H1 (cell line): Measurements from ENCODE around the gene RAB40C. TPM values are rescaled to one million over a fixed set of nuclear protein-coding genes. Genes with fewer than 3 reads are reported as not detected.

Experiments used
- CTCF ChIA-PET: fragments of 300-600 bp; sonication (Branson Sonifier 250); formaldehyde crosslinking; loops from one replicate; lab custom pipeline; 2021; ENCODE audit not compliant: partially characterized antibody; lab: Charles Lee
- POLR2A ChIA-PET: fragments of 300-600 bp; sonication (Branson Sonifier 250); formaldehyde crosslinking; loops from one replicate; lab custom pipeline; 2021; ENCODE audit warnings: inconsistent platforms; ENCODE audit not compliant: partially characterized antibody; lab: Charles Lee
- DNase-seq, 2 experiments: peaks; one replicate each; pipeline versions ENCODE4 v3.0.0 to v3.0.0-alpha.2; 2010 to 2022; ENCODE audit warnings: low spot score in 2 of 2, low read depth in 1 of 2, mixed read lengths in 1 of 2
- FAIRE-seq: peaks from 2 replicates; lab custom pipeline; 2011; peaks lifted over from hg19 to GRCh38; lab: Jason Lieb, UNC
- H2AFZ ChIP-seq: 2 replicates; pipeline ENCODE4 v1.8.1; 2012; ENCODE audit warnings: low read length, inconsistent platforms
- H2AK5ac ChIP-seq: 2 replicates; pipeline ENCODE4 v1.6.1; 2013; ENCODE audit warnings: low read depth, low read length
- H2BK120ac ChIP-seq: replicated peaks from 2 replicates; pipeline ENCODE3; 2013; ENCODE audit warnings: low read depth, low read length, inconsistent platforms
- H2BK12ac ChIP-seq: 2 replicates; pipeline ENCODE4 v1.6.1; 2013; ENCODE audit warnings: low read depth, low read length
- H2BK15ac ChIP-seq: 2 replicates; pipeline ENCODE4 v1.6.1; 2013; ENCODE audit warnings: low read length
- H2BK20ac ChIP-seq: 2 replicates; pipeline ENCODE4 v1.6.1; 2013; ENCODE audit warnings: low read length
- H2BK5ac ChIP-seq: 2 replicates; pipeline ENCODE4 v1.6.1; 2013; ENCODE audit warnings: low read depth, low read length
- H3K14ac ChIP-seq: 2 replicates; pipeline ENCODE4 v1.6.1; 2013; ENCODE audit warnings: inconsistent platforms; ENCODE audit not compliant: insufficient read length
- H3K18ac ChIP-seq: 2 replicates; pipeline ENCODE4 v1.6.1; 2013; ENCODE audit warnings: low read length; ENCODE audit errors: extremely low read depth
- H3K23ac ChIP-seq: 2 replicates; pipeline ENCODE4 v1.6.1; 2013; ENCODE audit warnings: inconsistent platforms; ENCODE audit not compliant: insufficient read length
- H3K23me2 ChIP-seq: 2 replicates; pipeline ENCODE4 v1.6.1; 2013; ENCODE audit warnings: low read depth, low read length
- H3K27ac ChIP-seq: 2 replicates; pipeline ENCODE4 v1.6.1; 2011; ENCODE audit warnings: low read depth, low read length, inconsistent platforms
- H3K27me3 ChIP-seq, 4 experiments: replicated peaks in 1 of 4; 1 replicate in 1 of 4; 2 replicates in 3 of 4; pipeline versions ENCODE4 v1.6.1 to v1.8.1; 2011 to 2013; ENCODE audit warnings: low read length in 3 of 4, mild to moderate bottlenecking in 3 of 4, inconsistent platforms in 2 of 4, mixed read lengths in 2 of 4, moderate library complexity in 1 of 4; ENCODE audit not compliant: control insufficient read depth in 3 of 4, insufficient read depth in 3 of 4; ENCODE audit errors: extremely low read depth in 1 of 4
- H3K36me3 ChIP-seq, 4 experiments: 2 replicates each; pipeline versions ENCODE4 v1.6.1 to v1.8.1; 2011 to 2013; ENCODE audit warnings: mild to moderate bottlenecking in 4 of 4, low read length in 3 of 4, moderate library complexity in 2 of 4, control low read depth in 1 of 4, inconsistent platforms in 1 of 4; ENCODE audit not compliant: insufficient read depth in 4 of 4, control insufficient read depth in 2 of 4
- H3K4ac ChIP-seq: replicated peaks from 2 replicates; pipeline ENCODE3; 2013; ENCODE audit warnings: low read length, low read depth, mixed read lengths, inconsistent platforms; ENCODE audit not compliant: insufficient read length
- H3K4me1 ChIP-seq, 4 experiments: replicated peaks in 1 of 4; 1 replicate in 1 of 4; 2 replicates in 3 of 4; pipeline versions ENCODE4 v1.6.1 to v1.8.1; 2011 to 2013; ENCODE audit warnings: low read length in 3 of 4, inconsistent platforms in 2 of 4, mixed read lengths in 1 of 4; ENCODE audit not compliant: insufficient read depth in 4 of 4, control insufficient read depth in 3 of 4
- H3K4me2 ChIP-seq, 2 experiments: 2 replicates each; pipeline versions ENCODE4 v1.6.1 to v1.8.1; 2011 to 2013; ENCODE audit warnings: low read depth in 2 of 2, low read length in 2 of 2, control low read depth in 1 of 2, inconsistent platforms in 1 of 2, mild to moderate bottlenecking in 1 of 2; ENCODE audit not compliant: insufficient read depth in 1 of 2
- H3K4me3 ChIP-seq, 4 experiments: fragments of 200-600, 300-600 bp in 1 of 4; sonication (generic), shearing (Covaris generic), sonication (Bioruptor Twin) in 1 of 4; 2 replicates each; pipeline versions ENCODE4 v1.5.1 to v1.8.1; 2011 to 2016; ENCODE audit warnings: low read length in 4 of 4, low read depth in 3 of 4, control low read depth in 2 of 4, inconsistent platforms in 2 of 4, mild to moderate bottlenecking in 2 of 4, mixed read lengths in 1 of 4, moderate library complexity in 1 of 4; ENCODE audit not compliant: insufficient read depth in 2 of 4; ENCODE audit errors: extremely low read depth in 1 of 4
- H3K56ac ChIP-seq: replicated peaks from 2 replicates; pipeline ENCODE3; 2013; ENCODE audit warnings: low read depth, mild to moderate bottlenecking, mixed read lengths, low read length, inconsistent platforms; ENCODE audit not compliant: insufficient read length
- H3K79me1 ChIP-seq: 2 replicates; pipeline ENCODE4 v1.6.1; 2013; ENCODE audit warnings: low read depth, low read length, control low read depth
- H3K79me2 ChIP-seq, 2 experiments: 2 replicates each; pipeline versions ENCODE4 v1.6.1 to v1.8.1; 2012 to 2013; ENCODE audit warnings: low read length in 2 of 2, mild to moderate bottlenecking in 2 of 2, inconsistent platforms in 1 of 2; ENCODE audit not compliant: insufficient read depth in 2 of 2, control insufficient read depth in 1 of 2
- H3K9ac ChIP-seq, 4 experiments: replicated peaks in 1 of 4; 1 replicate in 1 of 4; 2 replicates in 3 of 4; pipeline versions ENCODE4 v1.6.1 to v1.8.1; 2011 to 2013; ENCODE audit warnings: low read depth in 3 of 4, low read length in 3 of 4, control low read depth in 2 of 4, mild to moderate bottlenecking in 2 of 4, moderate library complexity in 2 of 4, inconsistent platforms in 1 of 4; ENCODE audit errors: extremely low read depth in 1 of 4
- H3K9me3 ChIP-seq, 2 experiments: 2 replicates each; pipeline versions ENCODE4 v1.6.1 to v1.8.1; 2012 to 2013; ENCODE audit warnings: mild to moderate bottlenecking in 2 of 2, moderate library complexity in 2 of 2, control low read depth in 1 of 2, inconsistent platforms in 1 of 2, low read depth in 1 of 2, low read length in 1 of 2, mixed read lengths in 1 of 2; ENCODE audit not compliant: insufficient read depth in 2 of 2
- H4K20me1 ChIP-seq, 2 experiments: replicated peaks in 1 of 2; 2 replicates each; pipeline versions ENCODE3 to v1.8.1; 2011 to 2013; ENCODE audit warnings: inconsistent platforms in 2 of 2, low read length in 2 of 2, mild to moderate bottlenecking in 1 of 2; ENCODE audit not compliant: insufficient read depth in 2 of 2, control insufficient read depth in 1 of 2
- H4K5ac ChIP-seq: 2 replicates; pipeline ENCODE4 v1.6.1; 2013; ENCODE audit warnings: low read length, low read depth, mixed read lengths, inconsistent platforms; ENCODE audit not compliant: insufficient read length
- H4K8ac ChIP-seq: 2 replicates; pipeline ENCODE4 v1.8.0; 2013; ENCODE audit warnings: mild to moderate bottlenecking, moderate library complexity, low read length, inconsistent platforms; ENCODE audit not compliant: insufficient read depth; ENCODE audit errors: extremely low read depth
- H4K91ac ChIP-seq: replicated peaks from 2 replicates; pipeline ENCODE3; 2013; ENCODE audit warnings: low read length, mixed read lengths, inconsistent platforms; ENCODE audit not compliant: insufficient read length
- GABPA ChIP-seq: IDR thresholded peaks from 2 replicates; pipeline ENCODE4 v1.6.1; 2011; ENCODE audit warnings: mild to moderate bottlenecking, low read length, moderate library complexity, borderline replicate concordance; ENCODE audit not compliant: insufficient read depth
- KDM4A ChIP-seq: IDR thresholded peaks from one replicate; pipeline ENCODE4 v1.7.1; 2012; ENCODE audit warnings: low read depth, mild to moderate bottlenecking, moderate library complexity, low read length, inconsistent platforms; ENCODE audit not compliant: severe bottlenecking
- MAFK ChIP-seq: IDR thresholded peaks from 2 replicates; pipeline ENCODE4 v1.6.1; 2012; ENCODE audit warnings: low read depth, mild to moderate bottlenecking, improper control_type of control experiment, low read length
- PHF8 ChIP-seq: fragments of 200-600 bp; sonication (generic); conservative IDR thresholded peaks from 2 replicates; pipeline ENCODE4 v1.7.1; 2012; ENCODE audit warnings: low read depth, mild to moderate bottlenecking, inconsistent platforms, low read length, moderate library complexity
- SIN3A ChIP-seq, 2 experiments: IDR thresholded peaks in 1 of 2; conservative IDR thresholded peaks in 1 of 2; 2 replicates each; pipeline ENCODE4 v1.6.1; 2011 to 2012; ENCODE audit warnings: low read length in 2 of 2, improper control_type of control experiment in 1 of 2, low read depth in 1 of 2, mild to moderate bottlenecking in 1 of 2
- SP1 ChIP-seq: IDR thresholded peaks from 2 replicates; pipeline ENCODE4 v1.6.1; 2011; ENCODE audit warnings: low read depth, low read length
- TAF7 ChIP-seq: optimal IDR thresholded peaks from 2 replicates; pipeline ENCODE3; 2011; ENCODE audit warnings: low read depth, mild to moderate bottlenecking, inconsistent platforms, low read length, moderate library complexity, borderline replicate concordance
- YY1 ChIP-seq: IDR thresholded peaks from 2 replicates; pipeline ENCODE4 v1.6.1; 2011; ENCODE audit warnings: low read depth, mild to moderate bottlenecking, low read length
- WGBS, 2 experiments: shearing (Covaris generic) in 1 of 2; methylation state at CpG; one replicate each; pipeline versions ENCODE4 v1.1.6 to v1.1.7; 2013 to 2015; ENCODE audit warnings: low lambda C conversion rate in 2 of 2, mixed read lengths in 2 of 2, inconsistent platforms in 1 of 2, low coverage in 1 of 2, missing lambda C conversion rate in 1 of 2; ENCODE audit not compliant: insufficient replicate concordance in 2 of 2, insufficient coverage in 1 of 2, insufficient read length in 1 of 2; ENCODE audit errors: extremely low coverage in 1 of 2, missing lambda C conversion rate in 1 of 2; 5-methylcytosine and 5-hydroxymethylcytosine counted together
- polyA plus RNA-seq, 7 experiments: library from polyadenylated mRNA; depleted of rRNA in 3 of 7; stranded (reverse) in 5 of 7; unstranded in 2 of 7; fragments of >200 nt in 5 of 7; fragments of 200-250 nt in 2 of 7; gene quantifications; 1 replicate in 5 of 7; 2 replicates in 1 of 7; 4 replicates in 1 of 7; pipeline versions ENCODE4 v1.2.1 to v1.2.3, GENCODE V29; 2011 to 2013; ENCODE audit warnings: missing spikeins in 2 of 7, mixed read lengths in 2 of 7
- total RNA-seq: library from RNA; stranded (reverse); fragmentation: NEBNext Ultra II Directional; extraction: Animal tissue kit (Norgen Biotek cat#: 25700); gene quantifications from 2 replicates; pipeline ENCODE4 v1.2.1, GENCODE V29; 2021
- TF ChIP-seq, protein P1 (sequence below): IDR thresholded peaks from 2 replicates; pipeline ENCODE4 v1.6.1; 2011; ENCODE audit warnings: low read length, improper control_type of control experiment

The RAB40C gene
- total and polyA plus RNA-seq, 2 of the 8 experiments (the other 6 are each of a cell fraction or from before 2014, with no cell fraction given): 13.9 to 15.6 TPM

DNA sequence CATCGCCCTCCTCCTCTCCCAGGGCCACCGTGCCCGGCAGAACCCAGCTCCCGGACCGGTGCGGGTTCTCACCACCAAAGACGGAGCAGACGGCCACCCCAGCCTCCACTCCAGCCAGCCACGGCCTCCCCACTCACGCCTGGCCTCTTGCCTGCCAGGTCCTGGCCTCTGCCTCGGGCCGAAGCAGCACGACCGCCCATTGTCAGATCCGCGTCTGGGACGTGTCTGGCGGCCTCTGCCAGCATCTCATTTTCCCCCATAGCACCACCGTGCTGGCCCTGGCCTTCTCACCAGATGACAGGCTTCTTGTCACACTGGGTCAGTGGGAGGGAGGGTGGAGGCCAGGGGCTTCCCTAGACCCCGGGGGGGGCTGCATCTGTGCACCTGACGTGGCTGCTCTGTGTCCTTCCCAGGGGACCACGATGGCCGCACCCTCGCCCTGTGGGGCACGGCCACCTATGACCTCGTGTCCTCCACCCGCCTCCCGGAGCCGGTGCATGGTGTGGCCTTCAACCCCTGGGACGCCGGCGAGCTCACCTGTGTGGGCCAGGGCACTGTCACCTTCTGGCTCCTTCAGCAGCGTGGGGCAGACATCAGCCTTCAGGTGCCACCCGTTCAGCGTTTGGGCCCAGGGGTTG is 71.4 kb downstream of the RAB40C start:
- TF ChIP-seq KDM4A: no peak
- no peak for TF ChIP-seq YY1
- TF ChIP-seq SIN3A (conservative IDR thresholded peaks at IDR 0.05 in 1 of 2, IDR thresholded peaks at IDR 0.05 in 1 of 2; ENCODE audit: low read depth in 1 of 2, low read length in 2 of 2): no peak
- TF ChIP-seq PHF8: no peak
- no peak for TF ChIP-seq SP1
- TF ChIP-seq TAF7: no peak
- TF ChIP-seq GABPA: no peak
- TF ChIP-seq, protein P1, sequence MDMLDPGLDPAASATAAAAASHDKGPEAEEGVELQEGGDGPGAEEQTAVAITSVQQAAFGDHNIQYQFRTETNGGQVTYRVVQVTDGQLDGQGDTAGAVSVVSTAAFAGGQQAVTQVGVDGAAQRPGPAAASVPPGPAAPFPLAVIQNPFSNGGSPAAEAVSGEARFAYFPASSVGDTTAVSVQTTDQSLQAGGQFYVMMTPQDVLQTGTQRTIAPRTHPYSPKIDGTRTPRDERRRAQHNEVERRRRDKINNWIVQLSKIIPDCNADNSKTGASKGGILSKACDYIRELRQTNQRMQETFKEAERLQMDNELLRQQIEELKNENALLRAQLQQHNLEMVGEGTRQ: no peak
- TF ChIP-seq MAFK: no peak
- Histone ChIP-seq H3K18ac (peak overlapping the region; percentile 71), H3K4me3 (no peak overlapping the region), H4K91ac (peak overlapping the region; percentile 98), H2AK5ac (no peak overlapping the region), H2BK120ac (no peak overlapping the region), H3K79me2 (no peaks in the 10 kb centered on the region), H2BK12ac (peak overlapping the region; percentile 19; the same call in 1 of the 2 replicates), H3K14ac (no peak overlapping the region), H4K5ac (no peak overlapping the region), H3K9me3 (no peaks in the 10 kb centered on the region), H3K9ac (no peak overlapping the region), H3K27me3 (no peaks in the 10 kb centered on the region), H3K36me3 (peaks cover 0 to 19% (median 1%) of the 10 kb centered on the region in 4 experiments; a peak in 3 of 8 replicates), H3K27ac (no peak overlapping the region), H2BK20ac (no peak overlapping the region), H3K23me2 (no peaks in the 10 kb centered on the region), H3K79me1 (no peaks in the 10 kb centered on the region), H3K56ac (no peak overlapping the region), H3K4me1 (peaks cover 0 to 8% (median 1%) of the 10 kb centered on the region in 4 experiments; a peak in 4 of 7 replicates), H2BK5ac (no peak overlapping the region; the same call in 1 of the 2 replicates), H3K4ac (peak overlapping the region; percentile 77), H3K4me2 (peak overlapping the region in 1 of 2 experiments; percentile 53; a peak in 1 of 4 replicates), H4K8ac (peak overlapping the region; percentile 71; the same call in 1 of the 2 replicates), H4K20me1 (peaks cover 0 to 2% of the 10 kb centered on the region in 2 experiments), H2BK15ac (0 out of 2 replicates have a peak overlapping the region, but pooled peaks have one; percentile 40), H2AFZ (no peak overlapping the region), H3K23ac (no peak overlapping the region)
- DNase-seq (no peak), FAIRE-seq (no peak)
- CTCF ChIA-PET: interaction anchor here (0.6 to 11.3 kb wide), 19 partner anchors 10 to 278 kb away, joined by 3 to 104 read pairs (median 3); partner anchors contain the start of genes METTL26 and WDR90
- WGBS, 2 experiments: 77% methylated on average over 33 of the region's 35 CpGs; no CpG with 5 or more reads in 1 of the 2 experiments
- POLR2A ChIA-PET: interaction anchor here (1.4 to 17.4 kb wide), 4 partner anchors 13 to 59 kb away, joined by 4 to 214 read pairs (median 6); partner anchors contain the start of genes ANTKMT, JMJD8, RHBDL1 and STUB1
